GM19023 (cell line): ENCODE measurements around the gene IL6R.
"Not testable (repeated sequence)": the region's sequence is repeated elsewhere in the genome, so short reads cannot be mapped to it uniquely, and the experiment has no call there.

Experiments used
- ATAC-seq: cut with Tn5 transposase; IDR thresholded peaks from one replicate; pipeline ENCODE4 v1.9.1; 2021; ENCODE audit warnings: mild to moderate bottlenecking, moderate library complexity; ENCODE audit not compliant: unreplicated experiment

The IL6R gene

GRCh38 chr1:154478639-154479038 is 73.5 kb downstream of the IL6R start:
- ATAC-seq: no peak

- ATAC-seq: no peak
These were observed 74.8 kb downstream of the IL6R start for GRCh38 chr1:154479764-154480421.

- ATAC-seq: no peak
These were observed 75.9 kb downstream of the IL6R start for GRCh38 chr1:154481053-154481452.

GRCh38 chr1:154483941-154484803 is 79.0 kb downstream of the IL6R start:
- no peak for ATAC-seq

- no peak for ATAC-seq
These were observed 80.0 kb downstream of the IL6R start for GRCh38 chr1:154485106-154485505.

GRCh38 chr1:154485910-154486496 is 80.9 kb downstream of the IL6R start:
- ATAC-seq: no peak

- not testable (repeated sequence) for ATAC-seq
These were observed 81.6 kb downstream of the IL6R start for GRCh38 chr1:154486756-154487155.

GRCh38 chr1:154488922-154489321 is 83.8 kb downstream of the IL6R start:
- ATAC-seq: no peak

GRCh38 chr1:154489695-154490274 is 84.6 kb downstream of the IL6R start:
- no peak for ATAC-seq

- no peak for ATAC-seq
These were observed 85.2 kb downstream of the IL6R start for GRCh38 chr1:154490317-154490716.

GRCh38 chr1:154492115-154492514 is 87.0 kb downstream of the IL6R start:
- no peak for ATAC-seq

GRCh38 chr1:154493276-154493675 is 88.1 kb downstream of the IL6R start:
- no peak for ATAC-seq

GRCh38 chr1:154495496-154496273 is 90.5 kb downstream of the IL6R start:
- ATAC-seq: no peak

GRCh38 chr1:154496383-154496782 is 91.2 kb downstream of the IL6R start:
- no peak for ATAC-seq

GRCh38 chr1:154497026-154497806 is 92.1 kb downstream of the IL6R start:
- ATAC-seq: no peak

GRCh38 chr1:154499446-154499845 is 94.3 kb downstream of the IL6R start:
- ATAC-seq: no peak

- ATAC-seq: no peak
These were observed 95.4 kb downstream of the IL6R start for GRCh38 chr1:154500533-154500932.

GRCh38 chr1:154501423-154502065 is 96.4 kb downstream of the IL6R start:
- ATAC-seq: no peak

- no peak for ATAC-seq
These were observed 97.1 kb downstream of the IL6R start, which contains the start of the genes SHE and TDRD10 for GRCh38 chr1:154502066-154502743. SHE (minus strand) TSS chr1:154502412; CDS start chr1:154502026, 386 bp downstream. TDRD10 (plus strand) TSS chr1:154502219; CDS start chr1:154506904, 4,685 bp downstream.
